ENCODE results near the gene SRP14.

DNA sequence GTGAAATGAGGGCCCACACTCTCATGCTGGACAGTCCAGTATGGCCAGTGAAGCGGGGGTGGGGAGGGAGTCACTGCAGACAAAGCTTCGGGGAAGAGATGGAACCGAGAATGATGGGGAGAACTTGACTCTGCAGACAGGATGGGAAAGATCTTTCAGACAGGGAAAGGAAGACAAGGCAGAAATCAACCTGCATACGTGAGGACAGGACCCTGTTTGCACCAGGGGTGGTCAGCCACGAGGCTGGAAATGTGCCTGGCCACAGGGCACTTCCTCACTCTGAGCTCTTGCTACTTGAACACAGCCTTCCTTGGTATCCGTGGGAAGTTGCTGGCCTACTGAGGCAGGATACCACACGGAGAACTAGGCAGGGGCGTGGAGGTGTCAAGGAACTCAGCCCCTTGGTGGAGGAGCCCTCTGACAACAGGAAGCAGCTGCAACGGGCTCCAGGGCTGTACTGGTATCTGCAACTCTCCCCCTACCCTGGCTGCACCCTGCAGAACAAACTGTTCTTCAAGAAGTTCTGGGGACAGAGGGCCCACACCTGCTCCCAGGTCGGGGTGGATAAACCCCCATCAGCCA is 9.3 kb upstream of the SRP14 start:
- TF ChIP-seq EGR1 (IDR thresholded peaks at IDR 0.05; ENCODE audit: low read depth) (no peak), POLR2A (IDR thresholded peaks at IDR 0.05; ENCODE audit: borderline replicate concordance, extremely low read depth, insufficient read depth, insufficient read length) (no peak)
